NCI-H128 (cell line): ENCODE data around the gene TCF7L1.
"Not testable (repeated sequence)": the region's sequence is repeated elsewhere in the genome, so short reads cannot be mapped to it uniquely, and the experiment has no call there.

Source experiments
- DNase-seq: peaks from one replicate; lab custom pipeline; 2025; ENCODE audit not compliant: unreplicated experiment; lab: John Stamatoyannopoulos, UW

Gene TCF7L1

DNA sequence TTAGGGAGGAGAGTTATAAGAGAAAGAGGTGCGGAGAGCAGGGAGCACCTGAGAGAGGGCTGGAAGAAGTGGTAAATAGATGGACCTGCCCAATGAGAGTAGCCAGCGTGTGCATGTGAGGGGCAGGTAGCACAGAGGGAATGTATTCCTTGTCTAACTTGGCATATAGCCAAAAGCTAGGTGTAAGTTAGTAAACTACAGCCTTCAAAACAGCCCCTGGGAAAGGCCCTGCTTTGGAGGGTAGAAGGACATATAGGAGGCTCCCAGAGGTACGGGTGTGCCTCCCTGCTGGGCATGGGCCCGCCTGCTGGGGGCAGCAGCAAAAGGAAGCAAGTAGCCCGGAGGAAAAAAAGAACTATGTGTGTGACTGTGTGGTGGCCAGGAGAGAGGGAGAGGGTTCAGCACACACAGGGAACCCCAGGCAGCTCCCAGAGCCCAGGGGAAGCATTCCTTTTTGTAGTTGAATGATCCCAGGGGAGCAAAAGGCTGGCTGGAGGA is 48.0 kb downstream of the TCF7L1 start:
- DNase-seq, result no peak

- DNase-seq, result no peak
Measured at GRCh38 chr2:85181844-85182456, 48.8 kb downstream of the TCF7L1 start.

DNA sequence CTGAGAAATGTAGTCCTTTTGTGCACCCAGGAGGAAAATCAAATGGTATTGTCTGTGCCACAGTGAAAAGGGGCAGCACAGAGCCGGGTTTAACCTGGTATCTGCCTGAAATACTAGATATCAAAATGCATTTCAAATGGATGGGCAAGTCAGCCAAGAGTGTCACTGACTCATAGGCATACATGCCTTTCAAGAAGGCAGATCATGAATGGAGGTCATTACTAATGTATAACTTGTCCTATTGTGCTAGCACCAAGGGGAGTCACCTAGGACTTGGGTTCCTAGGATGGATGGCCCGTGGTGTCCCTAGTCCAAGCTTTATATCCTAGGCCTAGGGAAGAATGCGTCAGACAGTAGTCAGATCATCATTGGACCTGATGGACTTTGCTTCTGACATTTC is 49.9 kb downstream of the TCF7L1 start:
- no peak for DNase-seq

GRCh38 chr2:85183479-85183878 is 50.3 kb downstream of the TCF7L1 start:
- no peak for DNase-seq

GRCh38 chr2:85184231-85184630 is 51.0 kb downstream of the TCF7L1 start:
- no peak for DNase-seq

DNA sequence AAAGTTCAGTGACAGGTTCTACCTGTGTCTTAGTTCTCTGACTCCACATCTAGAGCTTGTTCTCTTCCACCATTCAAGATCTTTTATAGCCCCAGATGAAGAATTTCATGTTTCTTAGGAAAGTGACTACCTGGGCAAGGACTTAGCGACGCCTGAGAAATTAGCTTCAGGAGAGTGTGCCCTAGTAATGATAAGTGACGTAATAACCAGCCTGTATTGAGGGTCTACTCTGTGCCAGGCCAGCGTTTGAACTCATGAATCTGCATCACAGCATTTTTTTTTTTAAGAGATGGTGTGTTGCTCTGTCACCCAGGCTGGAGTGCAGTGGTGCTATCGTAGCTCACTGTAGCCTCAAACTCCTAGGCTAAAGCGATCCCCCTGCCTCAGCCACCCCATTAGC is 51.8 kb downstream of the TCF7L1 start:
- no peak for DNase-seq

DNA sequence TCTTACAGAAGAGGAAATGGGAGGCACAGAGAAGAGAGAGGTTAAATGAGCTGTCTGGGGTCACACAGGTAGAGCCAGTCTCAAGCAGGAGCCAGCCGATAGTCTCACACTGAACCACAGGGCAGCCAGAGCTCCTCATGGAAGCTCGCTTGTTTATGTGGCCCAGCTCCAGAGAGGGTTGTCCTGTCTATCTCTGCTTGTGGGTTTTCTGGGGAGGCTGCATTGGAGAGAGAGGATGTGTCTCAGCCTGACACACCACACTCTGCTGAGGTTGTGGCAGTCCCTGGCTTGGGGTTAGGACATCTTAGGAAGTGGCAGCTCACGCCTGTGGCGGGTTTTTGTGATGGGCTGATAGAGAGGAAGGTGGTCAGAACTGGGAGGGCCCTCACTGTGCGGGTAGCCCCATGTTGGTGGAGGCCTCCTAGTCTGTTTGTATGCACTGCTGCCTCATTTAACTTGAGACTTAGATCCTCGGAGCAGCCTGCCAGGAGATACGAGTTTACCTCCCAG is 52.3 kb downstream of the TCF7L1 start:
- no peak for DNase-seq

DNA sequence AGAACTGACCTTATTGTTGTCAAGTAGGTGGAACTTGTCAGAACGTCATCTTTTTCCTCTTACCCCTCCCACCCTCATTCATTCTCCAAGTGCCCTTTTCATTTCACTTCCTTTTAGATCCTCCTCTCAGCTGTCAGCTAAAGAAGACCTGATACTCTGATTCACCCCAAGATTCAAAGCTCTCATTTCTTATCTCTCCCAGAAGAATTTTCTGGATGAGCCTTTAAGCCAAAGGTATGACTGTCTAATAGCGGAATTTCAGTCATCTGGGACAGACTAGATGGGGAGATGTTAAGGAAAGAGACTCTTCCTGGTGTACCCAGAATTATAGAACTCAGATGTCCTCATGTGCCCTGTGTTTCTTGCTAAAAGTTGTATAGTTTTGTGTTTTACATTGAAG is 53.9 kb downstream of the TCF7L1 start:
- DNase-seq, result no peak

DNA sequence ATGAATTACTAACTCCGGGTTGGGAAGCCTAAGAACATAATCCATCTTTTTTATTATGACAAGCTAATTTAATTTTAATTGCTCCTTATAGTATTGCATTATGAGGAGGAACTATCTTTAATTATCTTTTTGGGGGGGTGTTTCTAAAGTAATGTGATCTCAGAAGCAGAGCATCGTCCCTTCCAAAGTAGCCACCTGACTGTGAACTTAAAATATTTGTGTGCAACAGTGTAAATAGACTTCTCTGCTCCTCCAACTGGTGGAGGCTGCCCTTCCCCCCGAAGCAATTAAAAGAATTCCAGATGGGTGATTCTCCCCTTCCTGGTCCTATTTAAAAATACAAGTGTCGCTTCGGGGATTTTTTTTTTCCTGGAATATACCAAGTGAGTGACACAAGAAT is 55.7 kb downstream of the TCF7L1 start:
- no peak for DNase-seq

DNA sequence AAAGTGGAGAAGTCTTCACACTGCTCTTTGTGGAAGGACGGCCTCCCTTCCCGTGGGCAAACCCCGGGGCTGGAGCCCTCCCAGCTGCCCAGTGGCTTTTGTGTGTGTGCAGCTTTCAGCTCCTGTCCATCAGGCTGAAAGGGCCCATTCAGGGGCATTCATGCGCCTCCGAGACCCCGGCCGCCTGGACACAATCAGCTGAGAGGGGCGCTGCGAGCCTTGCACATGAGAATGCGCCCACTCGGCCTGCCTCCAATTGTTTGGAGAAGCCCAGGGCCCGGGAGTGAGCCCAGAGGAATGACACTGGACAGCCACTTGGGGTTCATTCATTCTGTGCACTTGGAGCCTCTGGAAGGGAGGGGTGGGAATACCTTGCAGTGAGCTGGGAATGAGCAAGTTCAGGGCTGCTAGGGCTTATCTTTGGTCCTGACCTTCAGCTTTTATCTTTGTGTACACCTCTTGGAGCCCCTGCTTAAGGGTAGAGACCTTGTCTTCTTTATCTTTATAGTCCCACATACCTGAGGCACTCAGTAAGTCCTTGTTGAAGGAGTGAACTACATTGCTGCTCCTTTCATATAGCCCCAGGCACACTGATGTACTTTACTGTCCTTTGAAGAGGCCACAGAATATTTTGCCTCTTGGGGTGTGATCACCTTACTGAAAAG is 56.5 kb downstream of the TCF7L1 start:
- DNase-seq, result no peak

DNA sequence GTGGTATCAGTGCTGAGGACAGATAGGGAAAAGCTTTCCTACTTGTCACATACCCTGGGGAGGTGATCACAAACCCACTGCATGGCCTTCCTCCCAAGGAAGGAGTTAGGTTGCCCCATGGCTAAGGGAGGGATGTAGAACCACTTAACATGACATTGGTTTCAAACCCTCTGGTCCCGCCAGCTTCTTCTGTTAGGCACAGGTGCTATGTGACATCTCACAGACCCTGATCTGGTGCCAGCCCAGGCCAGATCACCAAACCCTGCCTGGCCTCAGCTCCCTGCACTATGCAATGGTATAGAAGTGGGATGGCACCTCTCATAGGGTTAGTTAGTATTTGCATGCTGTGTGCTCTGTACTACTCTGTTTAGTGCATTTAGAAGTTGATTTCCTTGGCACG is 58.0 kb downstream of the TCF7L1 start:
- no peak for DNase-seq

GRCh38 chr2:85194780-85195480 is 61.7 kb downstream of the TCF7L1 start:
- DNase-seq, result no peak

- DNase-seq, result no peak
Measured at GRCh38 chr2:85195956-85196355, 62.8 kb downstream of the TCF7L1 start.

- DNase-seq, result no peak
Measured at GRCh38 chr2:85199698-85200097, 66.5 kb downstream of the TCF7L1 start.

GRCh38 chr2:85209887-85210286 is 76.7 kb downstream of the TCF7L1 start:
- no peak for DNase-seq

GRCh38 chr2:85210511-85210910 is 77.3 kb downstream of the TCF7L1 start:
- DNase-seq, result no peak

- not testable (repeated sequence) for DNase-seq
Measured at GRCh38 chr2:85211606-85212005, 78.4 kb downstream of the TCF7L1 start.

DNA sequence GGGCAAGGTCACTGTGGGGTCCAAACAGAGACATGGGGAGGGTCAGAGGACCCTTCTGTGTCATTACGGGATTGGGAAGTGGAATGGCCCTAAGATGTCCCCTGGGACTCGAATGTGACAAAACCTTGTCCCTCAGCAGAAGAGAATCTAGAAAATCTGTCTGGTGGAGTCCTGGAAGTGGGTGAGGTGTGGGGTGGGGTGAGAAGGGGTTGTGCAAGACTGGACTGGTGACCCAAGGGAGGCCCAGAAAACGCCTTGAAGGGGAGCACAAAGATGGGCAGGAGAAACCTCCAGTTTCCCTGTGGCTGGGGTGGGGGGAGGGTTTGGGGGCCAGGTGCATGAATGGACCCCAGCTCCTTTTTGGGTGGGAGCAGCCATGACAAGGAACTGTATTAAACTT is 79.6 kb downstream of the TCF7L1 start:
- DNase-seq, result no peak

GRCh38 chr2:85213404-85213803 is 80.2 kb downstream of the TCF7L1 start:
- DNase-seq, result no peak

GRCh38 chr2:85213901-85214512 is 80.8 kb downstream of the TCF7L1 start:
- DNase-seq, result no peak

GRCh38 chr2:85215081-85215447 is 81.9 kb downstream of the TCF7L1 start:
- DNase-seq, result no peak
